Neuron (in vitro differentiated cells): ENCODE data around the gene SLC1A2.

ENCODE experiments used
- H2AFZ ChIP-seq: one replicate; pipeline ENCODE4 v1.6.1; 2013; ENCODE audit warnings: low read depth, mild to moderate bottlenecking, inconsistent platforms, low read length, moderate library complexity
- H3K27me3 ChIP-seq: one replicate; pipeline ENCODE4 v1.6.1; 2013; ENCODE audit warnings: low read length; ENCODE audit not compliant: insufficient read depth
- H3K36me3 ChIP-seq: one replicate; pipeline ENCODE4 v1.6.1; 2013; ENCODE audit warnings: low read length; ENCODE audit not compliant: insufficient read depth
- H3K4me1 ChIP-seq: one replicate; pipeline ENCODE4 v1.6.1; 2013; ENCODE audit warnings: low read length; ENCODE audit not compliant: insufficient read depth
- H3K4me3 ChIP-seq: 2 replicates; pipeline ENCODE4 v1.5.1; 2013; ENCODE audit warnings: mild to moderate bottlenecking, low read length, moderate library complexity
- H3K9me3 ChIP-seq: one replicate; pipeline ENCODE4 v1.6.1; 2013; ENCODE audit warnings: low read length

SLC1A2 gene

DNA sequence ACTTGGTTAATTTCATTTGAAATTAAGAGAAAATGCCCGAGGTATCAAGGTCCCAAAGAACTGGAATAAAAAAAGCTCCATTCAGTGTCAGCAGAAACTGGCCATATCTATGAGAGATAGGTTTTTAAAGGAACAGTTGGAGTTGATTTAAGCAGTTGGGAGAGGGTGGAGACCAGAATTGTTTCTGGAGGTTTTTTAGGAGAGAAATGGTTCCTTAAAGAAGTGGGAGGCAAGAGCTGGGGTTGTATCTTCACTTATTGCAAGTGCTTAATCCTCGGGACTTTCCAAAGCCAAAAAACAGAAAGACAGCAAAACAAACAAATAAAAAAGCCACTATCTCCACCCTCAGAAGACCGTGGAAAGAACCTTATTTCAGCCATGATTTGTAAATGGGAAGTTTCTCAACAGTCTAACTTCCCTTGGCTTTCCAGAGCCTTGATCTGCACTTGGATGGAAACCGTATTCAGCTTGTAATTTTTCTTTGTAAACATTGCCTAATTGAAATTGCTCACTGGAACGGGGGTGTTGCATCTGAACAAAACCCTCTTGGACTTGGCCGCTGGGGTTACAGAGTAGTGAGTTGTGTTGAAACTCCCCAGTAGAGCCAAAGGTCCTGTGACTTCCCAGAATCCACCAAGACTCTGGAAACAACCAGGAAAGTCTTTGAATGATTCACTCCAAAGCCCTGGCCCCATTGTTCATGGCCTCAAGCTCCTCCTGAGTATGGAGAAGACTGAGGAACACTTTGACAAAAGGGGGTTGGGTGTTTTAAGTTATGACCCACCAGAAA, 115.6 kb downstream of the SLC1A2 start:
- Histone ChIP-seq H3K9me3 (no peaks in the 10 kb centered on the region), H3K4me1 (no peaks in the 10 kb centered on the region), H3K36me3 (no peaks in the 10 kb centered on the region), H3K27me3 (no peaks in the 10 kb centered on the region), H3K4me3 (no peak overlapping the region), H2AFZ (no peak overlapping the region)

DNA sequence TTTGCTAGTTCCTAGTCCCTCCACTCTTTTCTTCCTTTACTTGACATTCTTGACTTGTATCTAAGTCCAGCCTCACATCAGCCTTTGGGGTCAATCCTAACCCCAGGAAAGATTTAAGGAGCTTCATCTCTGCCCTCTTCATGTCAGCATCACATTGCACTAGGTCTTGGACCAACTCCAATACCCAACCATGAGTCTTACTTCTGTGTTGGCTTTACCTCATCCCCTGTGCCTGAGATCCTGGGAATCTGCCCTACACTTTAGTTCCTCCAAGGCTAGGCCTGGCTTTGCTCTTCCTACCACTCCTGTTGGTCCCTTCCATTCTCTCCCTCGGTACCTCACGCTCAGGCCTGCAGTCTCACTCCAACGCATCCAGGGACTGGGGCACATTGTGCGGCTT, 117.0 kb downstream of the SLC1A2 start:
- Histone ChIP-seq H3K4me3 (no peak overlapping the region), H2AFZ (no peak overlapping the region), H3K36me3 (no peaks in the 10 kb centered on the region), H3K27me3 (no peaks in the 10 kb centered on the region), H3K9me3 (no peaks in the 10 kb centered on the region), H3K4me1 (no peaks in the 10 kb centered on the region)

DNA sequence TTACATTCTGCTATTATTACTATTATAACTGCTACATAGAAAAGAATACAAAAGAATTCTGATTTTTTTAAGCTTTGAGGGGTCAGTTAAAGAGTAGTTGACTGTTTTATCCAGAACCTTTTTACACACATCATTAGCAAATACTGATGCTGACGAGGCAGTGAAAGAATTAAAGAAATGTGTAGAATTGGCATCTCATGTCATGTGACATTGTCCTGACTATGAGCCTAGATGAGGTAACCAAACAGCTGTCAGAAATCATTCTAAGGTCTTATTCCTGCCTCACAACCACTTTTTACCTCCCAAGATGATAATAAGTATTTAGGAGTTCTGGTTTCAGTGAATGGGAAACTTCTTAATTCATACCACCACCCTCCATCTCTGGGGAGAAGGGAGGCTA, 121.0 kb downstream of the SLC1A2 start:
- no peaks in the 10 kb centered on the region for H3K36me3 ChIP-seq
- H2AFZ ChIP-seq = no peak overlapping the region
- H3K4me3 ChIP-seq = no peak overlapping the region
- H3K9me3 ChIP-seq = no peaks in the 10 kb centered on the region
- no peaks in the 10 kb centered on the region for H3K4me1 ChIP-seq
- no peaks in the 10 kb centered on the region for H3K27me3 ChIP-seq

DNA sequence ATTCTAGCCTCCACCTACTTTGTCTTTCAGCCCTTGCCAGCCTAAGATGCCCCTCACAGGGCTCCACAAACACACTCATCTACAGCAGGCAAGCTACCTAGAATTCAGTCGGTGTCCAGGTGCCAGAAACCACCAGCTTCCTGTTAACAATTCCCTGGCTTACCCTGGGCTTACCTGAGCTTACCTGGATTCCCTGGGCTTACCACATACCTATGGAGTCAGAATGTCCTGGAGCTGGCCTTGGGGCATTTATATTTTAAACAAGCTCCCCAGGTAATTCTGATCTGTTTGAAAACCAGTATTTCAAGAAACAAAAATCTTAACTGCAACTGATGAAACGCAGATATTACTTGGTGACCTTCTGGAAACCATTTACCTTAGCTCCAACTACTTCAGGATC, 123.6 kb downstream of the SLC1A2 start:
- Histone ChIP-seq H3K27me3 (no peaks in the 10 kb centered on the region), H3K4me1 (peaks cover 6% of the 10 kb centered on the region), H3K4me3 (no peak overlapping the region), H3K9me3 (no peaks in the 10 kb centered on the region), H2AFZ (no peak overlapping the region), H3K36me3 (no peaks in the 10 kb centered on the region)

DNA sequence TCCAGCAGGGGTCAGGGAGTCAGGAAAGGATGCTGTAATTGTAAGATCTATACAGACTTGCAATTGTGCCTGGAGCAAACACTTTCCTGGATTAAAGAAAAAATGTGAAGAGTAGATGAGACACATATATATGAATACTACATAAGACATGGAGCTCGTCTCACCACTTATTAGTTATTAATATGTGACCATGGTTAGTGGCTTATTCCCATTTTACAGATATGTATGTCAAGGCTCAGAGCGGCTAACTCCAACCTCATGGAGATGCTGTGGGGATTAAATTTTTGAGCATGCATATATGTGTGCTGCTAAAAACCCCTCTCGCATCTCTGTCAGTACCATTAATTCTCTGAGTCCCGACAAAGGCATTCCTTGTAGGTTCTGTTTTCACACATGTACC, 125.7 kb downstream of the SLC1A2 start:
- H2AFZ ChIP-seq = no peak overlapping the region
- H3K36me3 ChIP-seq = no peaks in the 10 kb centered on the region
- no peak overlapping the region for H3K4me3 ChIP-seq
- H3K9me3 ChIP-seq = no peaks in the 10 kb centered on the region
- no peaks in the 10 kb centered on the region for H3K27me3 ChIP-seq
- peaks cover 17% of the 10 kb centered on the region for H3K4me1 ChIP-seq

DNA sequence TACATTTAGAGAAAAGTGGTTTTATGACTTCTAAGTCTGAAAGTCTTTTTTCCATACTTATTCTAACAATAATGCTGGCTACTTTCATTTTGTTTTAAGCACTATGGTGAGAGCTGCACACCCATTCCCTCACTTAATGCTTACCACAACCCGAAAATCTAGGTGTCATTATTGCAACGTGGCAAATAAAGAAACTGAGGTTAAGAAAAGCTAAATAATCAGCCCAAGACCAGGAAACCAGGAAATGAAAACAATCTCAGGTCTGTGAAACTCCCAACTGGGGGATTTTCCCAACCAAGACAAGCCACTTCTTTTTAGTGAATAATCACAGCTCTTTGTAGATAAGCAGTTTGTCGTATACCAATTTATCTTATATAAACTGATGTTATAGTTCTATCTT, 126.3 kb downstream of the SLC1A2 start:
- Histone ChIP-seq H3K27me3 (no peaks in the 10 kb centered on the region), H3K9me3 (no peaks in the 10 kb centered on the region), H3K4me3 (no peak overlapping the region), H3K36me3 (no peaks in the 10 kb centered on the region), H3K4me1 (peaks cover 19% of the 10 kb centered on the region), H2AFZ (no peak overlapping the region)

DNA sequence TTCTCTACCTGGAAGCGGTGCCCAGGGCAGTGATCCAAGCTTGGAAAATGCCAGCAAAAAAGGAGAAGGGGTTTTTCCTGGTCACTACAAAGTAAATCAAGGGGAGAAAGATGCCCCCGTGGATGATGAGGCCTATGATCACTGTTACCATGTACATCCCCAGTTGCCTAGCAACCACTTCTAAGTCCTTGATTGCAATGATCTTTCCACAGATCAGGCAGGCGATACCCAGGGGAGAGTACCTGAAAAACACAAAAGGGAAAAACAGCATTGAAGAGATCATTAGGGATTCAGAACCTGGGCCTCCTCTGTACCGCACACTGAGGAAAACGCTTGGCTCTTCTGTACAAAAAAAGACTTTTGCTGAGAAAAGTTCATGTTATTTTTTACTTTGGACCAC, 127.1 kb downstream of the SLC1A2 start:
- Histone ChIP-seq H3K4me1 (peaks cover 27% of the 10 kb centered on the region), H2AFZ (no peak overlapping the region), H3K9me3 (no peaks in the 10 kb centered on the region), H3K4me3 (no peak overlapping the region), H3K36me3 (no peaks in the 10 kb centered on the region), H3K27me3 (no peaks in the 10 kb centered on the region)

DNA sequence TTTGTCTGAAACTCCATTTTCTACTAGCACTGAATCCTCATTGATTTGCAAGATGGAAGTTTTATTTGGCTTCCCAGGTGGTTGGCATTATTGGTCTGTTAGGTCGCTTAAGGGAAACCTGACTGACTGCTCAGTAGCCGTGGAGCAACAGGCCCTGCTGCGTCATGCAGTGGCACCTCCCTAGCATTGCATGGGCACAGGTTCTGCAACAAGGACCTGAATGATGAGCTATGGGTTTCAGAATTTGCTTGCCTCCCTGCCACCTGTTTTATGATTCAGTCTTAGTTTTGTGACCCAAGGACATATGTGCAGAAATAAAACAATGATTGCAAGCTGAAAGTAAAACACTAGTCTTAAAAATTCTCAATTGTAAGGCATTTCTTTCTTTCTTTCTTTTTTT, 128.5 kb downstream of the SLC1A2 start:
- no peaks in the 10 kb centered on the region for H3K27me3 ChIP-seq
- no peaks in the 10 kb centered on the region for H3K9me3 ChIP-seq
- H3K4me1 ChIP-seq = peaks cover 37% of the 10 kb centered on the region
- H3K4me3 ChIP-seq = no peak overlapping the region
- H3K36me3 ChIP-seq = no peaks in the 10 kb centered on the region
- no peak overlapping the region for H2AFZ ChIP-seq

DNA sequence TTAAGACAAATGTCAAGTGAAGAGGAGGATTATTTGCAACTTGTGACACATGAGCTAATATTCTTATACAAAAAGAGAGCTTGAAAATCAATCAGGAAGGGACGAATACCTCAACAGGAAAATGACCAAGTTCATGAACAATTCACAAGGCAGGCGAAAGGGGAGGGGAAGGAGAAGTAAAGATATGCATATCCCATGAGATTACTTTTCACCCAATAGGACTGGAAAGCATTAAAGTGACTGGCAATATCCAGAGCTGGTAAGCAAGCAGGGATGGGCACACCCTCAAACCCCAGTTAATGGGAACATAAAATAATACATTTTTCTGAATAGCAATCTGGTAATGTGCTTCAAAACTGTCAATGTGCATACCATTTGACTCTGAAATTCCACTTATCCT, 129.5 kb downstream of the SLC1A2 start:
- Histone ChIP-seq H3K9me3 (no peaks in the 10 kb centered on the region), H3K27me3 (no peaks in the 10 kb centered on the region), H2AFZ (no peak overlapping the region), H3K36me3 (no peaks in the 10 kb centered on the region), H3K4me1 (peaks cover 37% of the 10 kb centered on the region), H3K4me3 (no peak overlapping the region)

DNA sequence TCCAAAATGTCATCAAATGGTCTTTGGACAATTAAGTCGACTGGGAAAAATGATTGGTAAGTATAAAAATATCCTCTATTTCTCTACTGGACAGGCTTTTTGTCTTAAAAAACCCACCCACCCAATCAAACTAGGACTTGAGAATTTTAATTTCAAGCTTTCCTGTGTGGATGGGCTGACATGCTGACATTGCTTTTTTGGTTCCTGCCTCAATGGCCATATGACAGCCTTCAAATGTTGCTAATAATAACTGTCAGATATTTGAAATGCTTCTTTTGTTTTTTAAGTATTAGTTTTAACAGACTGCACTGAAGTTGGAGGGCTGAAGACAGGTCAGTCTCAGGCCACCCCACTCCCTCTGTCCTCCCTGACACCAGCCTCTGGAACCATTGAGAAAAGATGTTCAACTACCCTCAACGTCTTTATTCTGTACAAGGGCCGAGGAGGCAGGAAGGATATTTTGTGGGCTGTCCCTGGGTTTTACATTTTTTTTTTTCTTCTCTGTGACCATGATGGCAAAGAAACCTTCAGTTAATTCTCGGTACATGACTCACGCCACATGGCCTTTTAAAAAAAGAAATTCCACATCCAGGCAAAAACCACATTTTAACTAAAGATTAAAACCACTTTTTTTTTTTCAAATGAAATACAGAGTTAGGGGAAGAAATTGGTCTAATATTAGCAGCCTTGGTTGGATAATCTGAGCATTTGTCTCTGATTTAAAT, 130.4 kb downstream of the SLC1A2 start:
- Histone ChIP-seq H3K4me1 (peaks cover 37% of the 10 kb centered on the region), H3K36me3 (no peaks in the 10 kb centered on the region), H2AFZ (no peak overlapping the region), H3K27me3 (no peaks in the 10 kb centered on the region), H3K9me3 (no peaks in the 10 kb centered on the region), H3K4me3 (no peak overlapping the region)

DNA sequence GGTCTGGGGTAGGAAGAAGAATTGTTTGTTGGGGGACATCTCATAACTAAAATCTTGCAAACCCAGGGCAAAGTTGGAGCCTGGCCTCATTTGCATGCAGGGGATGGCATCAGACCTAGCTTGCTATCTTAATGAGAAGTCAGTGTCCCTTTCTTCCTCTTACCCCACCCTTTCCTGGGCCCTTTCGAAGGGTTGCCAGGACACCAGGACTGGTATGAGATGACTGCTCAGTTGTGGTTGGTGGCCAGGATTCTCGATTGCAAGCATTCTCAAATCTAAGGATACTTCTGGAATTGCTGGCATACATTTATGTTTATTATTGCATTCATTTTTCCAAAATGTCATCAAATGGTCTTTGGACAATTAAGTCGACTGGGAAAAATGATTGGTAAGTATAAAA, 131.0 kb downstream of the SLC1A2 start:
- Histone ChIP-seq H3K36me3 (no peaks in the 10 kb centered on the region), H3K4me1 (peaks cover 37% of the 10 kb centered on the region), H3K27me3 (no peaks in the 10 kb centered on the region), H3K4me3 (no peak overlapping the region), H2AFZ (no peak overlapping the region), H3K9me3 (no peaks in the 10 kb centered on the region)

DNA sequence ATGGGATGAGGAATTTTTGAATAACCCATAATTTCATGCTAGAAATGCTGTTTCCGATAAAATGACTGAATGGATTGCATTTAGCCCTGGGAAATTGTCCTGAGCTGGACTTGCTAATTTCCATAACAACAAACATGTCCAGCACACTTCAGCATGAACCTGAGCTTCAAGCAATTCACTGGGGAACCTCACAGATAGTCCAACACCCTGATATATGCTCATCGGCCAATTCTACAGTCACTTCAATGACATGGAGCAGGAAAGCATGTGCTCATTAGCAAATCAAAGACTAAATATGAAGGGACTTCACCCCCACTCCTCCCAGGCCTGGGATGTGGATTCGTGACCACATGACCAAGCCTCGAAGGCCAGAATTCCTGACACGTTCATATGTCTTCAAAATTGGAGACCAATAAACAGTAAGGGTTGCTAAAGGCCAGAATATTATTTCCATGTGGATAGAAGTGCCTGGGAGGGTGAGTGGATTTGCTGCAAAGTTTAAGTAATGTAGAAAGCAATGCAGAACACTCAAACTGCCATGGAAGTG, 131.9 kb downstream of the SLC1A2 start:
- H2AFZ ChIP-seq = no peak overlapping the region
- peaks cover 35% of the 10 kb centered on the region for H3K4me1 ChIP-seq
- no peaks in the 10 kb centered on the region for H3K36me3 ChIP-seq
- no peaks in the 10 kb centered on the region for H3K9me3 ChIP-seq
- no peak overlapping the region for H3K4me3 ChIP-seq
- H3K27me3 ChIP-seq = no peaks in the 10 kb centered on the region

DNA sequence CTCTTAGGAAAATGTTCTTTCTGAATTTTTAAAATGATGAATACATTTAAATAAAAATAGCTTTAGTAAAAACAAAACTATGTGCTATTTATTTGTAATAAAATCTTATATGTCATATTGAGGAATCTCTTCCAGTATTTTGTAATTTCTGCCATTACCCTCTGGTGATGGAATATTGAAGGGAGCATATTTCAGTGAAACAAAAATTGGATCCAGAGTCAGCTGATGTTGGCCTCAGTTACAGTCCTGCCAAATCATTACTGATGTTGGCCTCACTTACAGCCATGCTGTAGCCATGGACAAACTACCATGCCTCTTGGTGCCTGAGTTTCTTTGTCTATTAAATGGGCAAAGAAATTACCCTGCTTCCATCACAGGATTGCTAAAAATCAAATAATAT, 133.2 kb downstream of the SLC1A2 start:
- no peak overlapping the region for H3K4me3 ChIP-seq
- H2AFZ ChIP-seq = no peak overlapping the region
- no peaks in the 10 kb centered on the region for H3K9me3 ChIP-seq
- no peaks in the 10 kb centered on the region for H3K27me3 ChIP-seq
- peaks cover 31% of the 10 kb centered on the region for H3K4me1 ChIP-seq
- no peaks in the 10 kb centered on the region for H3K36me3 ChIP-seq
